HG03196 (cell line): ENCODE results near the gene ARHGAP40.

Experiments
- ATAC-seq: cut with Tn5 transposase; IDR thresholded peaks from one replicate; pipeline ENCODE4 v1.9.1; 2021; ENCODE audit not compliant: unreplicated experiment

The ARHGAP40 gene

DNA sequence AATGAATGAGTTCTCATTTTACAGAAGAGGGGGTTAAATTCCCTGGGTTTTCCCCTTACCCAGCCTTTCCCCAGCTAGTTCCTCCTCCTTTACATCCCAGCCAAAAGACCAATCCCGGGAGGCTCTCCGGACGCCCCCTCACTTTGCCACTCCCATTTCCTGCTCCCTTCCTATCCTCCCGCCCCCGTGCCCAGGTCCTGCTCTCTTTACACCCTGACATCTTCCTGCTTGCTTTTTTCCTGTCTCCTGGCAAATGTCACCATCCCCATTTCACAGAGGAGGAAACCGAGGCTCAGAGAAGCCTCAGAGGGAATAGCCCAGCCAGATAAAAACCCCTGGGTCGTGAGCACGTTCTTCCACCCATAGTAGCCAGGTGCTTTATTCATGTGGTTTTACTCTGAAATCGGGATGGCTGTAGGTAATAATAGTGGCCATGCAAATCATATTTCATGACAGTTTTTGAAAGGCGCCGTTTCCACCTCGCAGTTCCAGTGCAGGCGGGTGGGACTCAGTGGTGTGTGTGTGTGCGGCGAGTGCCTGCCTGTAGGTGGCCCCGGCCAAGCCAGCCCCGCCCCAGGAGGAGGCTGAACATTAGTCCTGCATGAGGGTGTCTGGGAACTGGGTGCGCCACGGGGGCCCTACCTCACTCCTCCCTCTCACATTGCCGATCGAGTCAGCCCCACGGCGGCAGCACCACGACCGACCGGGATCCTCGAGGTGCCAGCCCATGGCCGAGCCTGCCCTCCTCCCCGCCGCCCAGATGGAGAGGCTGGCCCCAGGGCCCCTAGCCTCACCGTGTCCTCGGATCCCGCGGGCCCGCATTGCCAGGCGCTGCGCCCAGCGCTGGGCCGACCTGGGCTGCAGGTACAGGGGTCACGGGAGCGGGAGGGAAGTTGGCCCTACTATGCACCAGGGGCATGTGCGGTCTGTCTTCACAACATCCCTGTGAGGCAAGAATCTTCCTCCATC lies at the start of gene ARHGAP40:
Gene ARHGAP40 (plus strand): TSS at position 594 of the 969 bp plus-strand sequence.
- no peak for ATAC-seq

DNA sequence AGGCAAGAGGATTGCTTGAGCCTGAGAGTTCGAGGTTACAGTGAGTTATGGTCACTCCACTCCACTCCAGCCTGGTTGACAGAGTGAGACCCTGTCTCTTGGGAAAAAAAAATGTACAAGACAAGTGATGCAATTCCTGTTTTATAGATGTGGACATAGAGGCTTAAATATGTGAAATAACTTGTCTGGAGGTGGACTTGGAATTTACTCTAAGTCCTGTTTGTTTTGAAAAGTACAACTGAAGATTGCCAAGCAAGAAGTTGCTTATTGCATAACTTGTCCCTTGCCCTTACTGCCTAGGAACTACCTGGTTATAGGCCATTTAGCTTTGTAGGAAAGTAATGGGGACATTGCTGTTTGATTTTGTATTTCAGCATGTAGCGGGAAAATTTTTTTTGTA lies 46.6 kb upstream of the ARHGAP40 start:
- ATAC-seq = no peak

GRCh38 chr20:38555395-38555794 lies 46.2 kb upstream of the ARHGAP40 start:
- ATAC-seq = no peak

DNA sequence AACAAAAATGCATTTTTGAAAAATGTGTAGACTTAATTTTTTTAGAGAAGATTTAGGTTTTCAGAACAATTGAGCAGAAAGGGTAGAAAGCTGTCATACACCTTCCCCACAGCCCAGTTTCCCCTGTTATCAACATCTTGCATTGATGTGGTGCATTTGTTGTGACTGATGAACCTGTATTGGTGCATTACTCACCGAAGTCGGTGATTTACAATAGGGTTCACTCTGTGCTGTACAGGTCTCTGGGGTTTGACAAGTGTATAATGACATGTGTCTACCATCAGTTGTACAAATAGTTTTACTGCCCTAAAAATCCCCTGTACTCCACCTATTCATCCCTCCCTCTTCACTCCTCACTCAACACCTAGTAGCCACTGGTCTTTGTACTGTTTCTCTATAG lies 44.4 kb upstream of the ARHGAP40 start:
- no peak for ATAC-seq

DNA sequence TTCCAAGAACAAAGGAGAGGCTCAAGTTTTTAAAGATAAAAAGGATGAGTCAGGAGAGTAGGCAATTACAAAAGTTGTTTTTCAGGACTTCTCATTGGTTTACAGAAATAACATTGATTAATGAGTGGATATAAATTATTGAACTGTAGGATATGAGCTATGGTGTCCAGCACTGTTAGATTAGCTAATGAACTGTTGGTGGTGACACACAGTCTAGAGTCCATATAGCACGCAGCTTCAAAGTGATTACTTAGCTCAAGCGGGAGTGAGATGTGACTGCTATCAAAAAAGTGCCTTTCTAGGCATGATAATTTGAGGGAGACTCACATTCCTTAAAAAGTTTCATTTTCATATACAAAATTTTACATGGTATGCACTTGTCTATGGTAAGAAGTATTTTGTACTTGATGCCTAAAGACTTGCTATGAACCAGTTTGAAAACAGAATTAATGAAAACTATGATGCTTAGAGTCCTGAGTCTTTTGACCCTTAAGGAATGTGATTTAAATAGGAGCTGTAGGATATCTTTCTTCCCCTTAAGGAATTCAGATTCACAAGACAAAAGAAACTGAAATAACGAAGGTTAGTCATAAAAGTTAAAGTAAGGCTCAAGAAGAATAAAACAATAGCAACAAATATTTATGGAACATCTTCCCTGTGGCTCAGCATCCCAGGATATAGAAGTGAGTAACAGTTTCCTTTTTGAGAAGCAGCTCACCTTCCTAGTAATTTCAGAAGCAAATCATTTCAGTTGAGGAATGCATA lies 42.8 kb upstream of the ARHGAP40 start:
- no peak for ATAC-seq

DNA sequence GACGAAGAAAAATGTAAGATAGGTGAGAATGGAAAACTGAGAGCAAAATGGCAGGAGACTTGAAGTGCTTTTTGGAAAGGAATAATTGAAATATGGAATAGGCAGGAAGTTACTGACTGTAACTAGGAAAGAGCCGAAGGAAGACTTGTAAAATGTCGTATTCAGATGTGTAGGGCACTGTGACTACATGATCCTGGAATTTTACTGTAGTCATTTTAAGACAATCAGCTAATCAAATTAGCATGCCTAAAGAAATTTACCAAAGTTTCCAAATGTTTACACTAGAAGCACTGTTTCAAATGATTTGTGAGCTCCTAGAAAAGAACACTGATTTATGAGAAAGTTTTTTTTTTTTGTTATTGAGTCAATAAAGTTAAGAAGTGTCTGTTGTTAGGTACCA lies 41.8 kb upstream of the ARHGAP40 start:
- no peak for ATAC-seq

- ATAC-seq = no peak
Measured at GRCh38 chr20:38563802-38564431, 37.7 kb upstream of the ARHGAP40 start.

- no peak for ATAC-seq
Measured at GRCh38 chr20:38564680-38565079, 36.9 kb upstream of the ARHGAP40 start.

- no peak for ATAC-seq
Measured at GRCh38 chr20:38566036-38566598, 35.5 kb upstream of the ARHGAP40 start.

DNA sequence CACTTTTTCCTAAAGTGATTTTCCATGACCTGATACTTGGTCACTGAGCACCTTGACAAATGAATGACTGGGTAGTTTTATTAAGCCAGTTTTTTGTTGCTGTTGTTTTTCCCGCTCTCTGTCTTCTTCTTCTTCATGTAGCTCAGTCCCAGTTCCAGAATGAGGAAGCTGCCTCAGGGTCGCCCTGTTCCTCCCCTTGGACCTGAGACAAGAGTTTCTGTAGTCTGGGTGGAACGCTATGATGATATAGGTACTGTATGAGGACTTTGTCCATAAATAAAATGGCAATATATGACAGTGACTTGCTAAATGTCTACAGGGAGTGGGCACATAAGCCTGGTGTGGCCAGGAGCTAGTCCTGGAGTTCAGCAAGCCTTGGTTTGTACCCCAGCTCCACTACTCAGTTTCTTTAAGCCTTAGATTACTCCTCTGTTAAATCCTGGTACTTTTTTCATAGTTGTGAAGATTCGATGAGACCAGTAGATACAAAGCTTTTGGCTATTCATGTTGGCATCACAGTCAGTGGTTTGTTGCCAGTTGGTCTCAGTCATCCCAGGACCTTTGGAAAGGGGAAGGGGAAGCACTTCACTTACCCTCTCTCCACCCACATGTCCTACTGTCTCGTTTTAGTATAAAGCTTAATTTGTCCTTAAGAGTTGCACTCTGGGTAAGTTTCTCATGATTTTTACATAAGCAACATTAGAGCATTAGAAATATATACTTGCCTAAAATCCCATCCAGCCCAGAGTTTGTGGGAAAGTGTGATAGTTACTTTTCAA lies 31.7 kb upstream of the ARHGAP40 start:
- ATAC-seq = no peak

DNA sequence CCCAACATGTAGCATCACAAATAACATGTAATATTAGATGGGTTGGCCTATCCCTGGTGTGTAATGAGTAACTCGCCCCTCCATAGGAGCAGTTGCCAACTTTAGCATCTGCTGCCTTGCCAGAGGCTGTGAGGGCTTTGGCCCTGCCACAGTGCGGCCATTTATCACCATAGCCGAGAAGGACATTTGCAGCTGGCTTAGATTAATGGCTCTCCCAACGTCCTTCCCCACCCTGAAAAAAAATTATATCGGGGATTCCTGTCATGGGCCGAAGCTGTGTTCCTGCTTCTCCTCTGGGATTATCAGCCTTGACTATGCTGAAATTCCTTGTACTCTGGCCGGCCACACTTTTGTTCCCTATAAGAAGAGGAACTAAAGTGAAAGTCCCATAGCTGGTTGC lies 28.2 kb upstream of the ARHGAP40 start:
- ATAC-seq = no peak

DNA sequence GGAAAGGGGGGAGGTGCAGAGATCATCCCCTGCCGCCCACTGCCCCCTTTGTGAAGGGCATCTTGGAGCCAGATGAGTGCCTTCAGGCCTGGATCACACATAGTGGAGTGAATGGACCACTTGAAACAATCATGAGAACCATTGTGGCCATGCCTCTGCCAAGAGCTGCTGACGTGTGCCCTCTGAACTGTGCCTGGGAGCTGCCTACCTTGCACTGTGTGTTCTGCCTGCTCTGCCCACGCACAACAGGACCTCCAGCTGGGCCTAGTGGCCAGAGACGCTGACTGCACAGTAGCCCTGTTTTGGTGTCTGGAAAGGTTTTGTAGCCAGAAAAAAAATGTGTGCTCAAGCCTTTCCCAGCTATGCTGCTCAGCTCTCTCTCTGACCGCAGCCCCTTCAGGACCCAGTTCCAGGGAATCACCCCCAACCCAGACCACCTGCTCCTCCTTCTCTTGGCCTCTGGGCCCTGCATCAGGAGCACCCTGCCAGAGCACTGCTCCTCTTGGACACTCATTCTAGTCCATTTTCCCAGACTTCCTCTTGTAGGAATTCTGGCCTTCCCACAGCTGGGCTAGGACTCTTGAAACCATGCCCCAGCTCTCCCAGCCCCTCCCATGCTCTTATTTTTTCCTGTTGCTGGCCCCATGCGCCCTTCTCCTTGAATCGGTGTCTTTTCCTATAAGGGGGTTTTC lies 22.2 kb upstream of the ARHGAP40 start:
- no peak for ATAC-seq

- no peak for ATAC-seq
Measured at GRCh38 chr20:38579921-38580320, 21.7 kb upstream of the ARHGAP40 start.

DNA sequence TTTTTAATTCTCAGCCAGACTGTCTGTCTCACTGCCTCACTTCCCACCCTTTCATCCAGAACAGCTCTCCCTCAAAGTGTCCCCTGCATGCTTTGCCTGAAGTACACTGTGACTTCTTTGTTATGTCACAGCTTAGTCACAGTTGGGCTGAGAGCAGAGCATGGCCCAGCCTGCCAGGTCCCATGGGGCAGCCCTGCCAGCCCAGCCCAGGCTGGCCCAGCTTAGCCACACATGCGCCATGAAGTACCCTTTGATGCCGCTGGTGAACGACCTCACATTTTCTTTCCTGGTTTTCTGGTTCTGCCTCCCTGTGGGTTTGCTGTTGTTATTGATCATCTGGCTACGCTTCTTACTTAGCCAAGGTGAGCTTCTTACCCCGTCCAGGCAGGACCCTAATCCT lies 20.6 kb upstream of the ARHGAP40 start, which contains the start of gene ADIG:
Gene ADIG (plus strand): TSS at position 185 of the 400 bp plus-strand sequence. CDS start 54 bp downstream, at position 239.
- no peak for ATAC-seq

- no peak for ATAC-seq
Measured at GRCh38 chr20:38581830-38582358, 19.7 kb upstream of the ARHGAP40 start.

- ATAC-seq = no peak
Measured at GRCh38 chr20:38583306-38583705, 18.3 kb upstream of the ARHGAP40 start.

- ATAC-seq = no peak
Measured at GRCh38 chr20:38584099-38584763, 17.4 kb upstream of the ARHGAP40 start.

DNA sequence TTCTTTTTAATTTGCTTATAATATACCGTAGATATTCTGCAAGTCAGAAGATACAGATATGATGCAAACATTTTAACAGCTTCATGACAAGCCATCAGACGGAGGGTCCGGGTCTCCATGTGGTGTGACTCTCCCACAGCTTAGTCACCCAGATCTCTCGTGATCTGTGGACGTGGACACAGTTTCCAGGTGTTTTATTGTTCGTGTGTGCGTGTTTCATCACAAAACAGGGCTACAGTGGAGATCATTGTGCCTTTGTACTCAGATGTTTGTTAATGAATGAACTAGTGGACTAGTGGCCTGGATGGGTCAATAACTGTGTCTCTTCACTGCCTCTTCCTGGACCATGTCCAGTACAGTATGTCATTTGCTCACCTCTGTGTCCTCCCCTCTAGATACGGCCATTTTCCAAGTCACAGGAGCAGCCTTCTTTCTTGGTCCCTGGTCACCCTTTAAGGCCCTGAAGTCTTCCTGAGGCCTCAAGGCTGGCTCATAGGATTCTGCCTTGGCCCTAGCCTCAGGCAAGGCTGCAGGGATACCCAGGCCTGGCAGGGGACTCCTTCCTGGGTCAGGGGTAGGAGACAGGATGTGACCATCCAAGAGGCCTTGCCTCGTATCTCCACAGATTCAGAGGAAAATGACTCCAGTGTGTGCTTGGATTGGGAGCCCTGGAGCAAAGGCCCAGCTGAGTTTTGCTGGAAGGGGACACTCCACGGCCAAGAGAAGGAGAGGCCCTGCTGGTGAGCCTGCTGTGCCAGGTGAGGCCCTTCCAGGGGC lies 16.0 kb upstream of the ARHGAP40 start:
- ATAC-seq = no peak
